GM18909 (cell line): ENCODE results near the gene CHURC1.

Experiments used
- ATAC-seq: cut with Tn5 transposase; IDR thresholded peaks from one replicate; pipeline ENCODE4 v1.9.1; 2021; ENCODE audit warnings: mild to moderate bottlenecking; ENCODE audit not compliant: unreplicated experiment, poor library complexity

Gene CHURC1

DNA sequence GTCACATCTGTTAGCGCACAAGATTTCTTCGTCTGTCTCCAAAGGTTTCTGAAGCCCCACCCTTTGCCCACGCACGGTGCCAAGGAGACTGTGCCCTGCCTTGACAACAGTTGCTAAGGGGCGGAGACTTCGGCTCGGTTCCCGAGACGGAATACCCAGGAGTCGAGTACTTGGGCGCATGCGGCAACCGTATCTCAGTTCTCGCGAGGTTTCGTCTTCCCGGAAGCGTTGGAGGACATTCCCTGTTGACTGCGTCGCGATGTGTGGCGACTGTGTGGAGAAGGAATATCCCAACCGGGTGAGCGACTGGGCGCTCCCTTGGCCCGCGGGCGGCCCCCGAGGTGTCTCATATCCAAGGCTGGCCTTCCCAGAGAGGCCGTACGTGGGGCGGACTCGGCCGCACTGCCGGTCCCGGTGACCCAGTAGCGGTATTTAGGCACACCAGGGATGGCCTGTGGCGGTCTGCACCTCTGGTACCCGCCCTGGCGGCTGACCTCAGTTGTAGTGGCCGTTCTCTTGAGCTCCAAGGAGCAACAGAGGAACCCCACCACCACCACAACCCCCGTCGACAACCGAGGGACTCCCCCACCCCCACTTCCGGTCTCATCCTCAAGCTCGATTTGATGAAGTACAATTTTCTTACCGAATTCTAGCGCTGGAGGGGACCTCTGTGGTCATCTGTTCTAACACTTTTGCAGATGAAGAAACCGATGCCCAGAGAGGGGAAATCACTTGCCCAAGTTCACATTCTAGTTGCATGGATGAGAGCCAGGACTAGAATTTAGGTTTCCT, at the start of gene CHURC1:
Gene CHURC1, plus strand, starts transcription at position 219 of the 792 bp plus-strand sequence. Its CDS starts 41 bp downstream, at position 260.
- ATAC-seq: peak; percentile 99

DNA sequence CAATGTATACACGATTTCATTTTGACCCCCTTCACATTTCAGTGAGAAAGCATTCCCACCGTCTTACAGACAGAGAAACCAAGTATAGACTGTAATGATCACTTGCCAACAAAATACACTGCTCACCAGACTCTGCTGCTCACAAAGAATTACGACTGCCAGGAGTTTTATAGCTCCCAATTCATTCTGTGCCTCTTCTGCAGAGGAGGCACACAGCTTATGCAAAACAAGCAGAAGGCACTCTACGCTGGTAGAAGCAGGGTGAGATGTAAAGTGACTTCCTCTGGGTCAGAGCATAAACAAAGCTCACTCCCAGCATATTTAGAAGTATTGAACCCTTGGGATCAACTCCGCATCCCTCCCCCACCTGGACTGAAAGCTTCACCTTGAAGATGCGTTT, 49.1 kb upstream of the CHURC1 start:
- ATAC-seq: no peak

GRCh38 chr14:64865992-64866391, 48.3 kb upstream of the CHURC1 start:
- ATAC-seq: no peak

DNA sequence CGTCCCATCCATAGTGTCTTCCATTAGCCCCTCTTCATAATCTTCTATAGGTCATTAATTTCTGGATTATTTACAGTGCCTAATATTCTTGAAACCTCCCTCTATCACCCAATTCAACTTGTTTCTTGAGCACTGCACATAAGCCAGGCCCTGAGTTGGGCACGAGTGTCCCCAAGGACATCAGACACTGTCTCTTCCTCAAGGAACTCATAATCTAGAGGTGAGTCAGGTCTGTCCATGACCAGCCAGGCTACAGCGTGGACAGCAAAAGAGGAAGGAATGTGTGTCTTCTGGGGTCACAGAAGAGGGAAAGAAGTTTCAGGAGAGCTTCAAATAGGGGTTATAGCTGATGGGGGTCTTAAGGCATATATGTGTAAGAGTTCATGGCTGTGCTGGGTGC, 47.1 kb upstream of the CHURC1 start:
- ATAC-seq: no peak

DNA sequence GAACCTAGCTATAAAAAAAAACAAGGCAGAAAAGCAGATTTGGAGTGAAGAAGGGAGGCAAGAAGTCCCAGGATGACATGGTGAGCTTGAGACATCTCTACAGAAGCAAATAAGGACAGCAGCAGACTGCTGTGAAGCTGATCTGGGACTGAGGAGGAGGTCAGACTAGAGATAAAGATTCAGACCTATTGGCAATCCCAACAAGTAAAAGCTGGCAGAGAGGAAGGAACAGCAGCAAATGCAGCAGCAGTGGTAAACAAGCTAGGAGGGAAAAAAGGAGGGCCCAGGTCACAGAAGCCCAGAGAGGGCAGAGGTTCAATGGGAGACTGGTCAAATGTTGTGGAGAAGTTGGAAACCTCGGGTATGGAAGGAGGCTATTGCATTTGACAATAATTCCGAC, 45.9 kb upstream of the CHURC1 start:
- no peak for ATAC-seq

DNA sequence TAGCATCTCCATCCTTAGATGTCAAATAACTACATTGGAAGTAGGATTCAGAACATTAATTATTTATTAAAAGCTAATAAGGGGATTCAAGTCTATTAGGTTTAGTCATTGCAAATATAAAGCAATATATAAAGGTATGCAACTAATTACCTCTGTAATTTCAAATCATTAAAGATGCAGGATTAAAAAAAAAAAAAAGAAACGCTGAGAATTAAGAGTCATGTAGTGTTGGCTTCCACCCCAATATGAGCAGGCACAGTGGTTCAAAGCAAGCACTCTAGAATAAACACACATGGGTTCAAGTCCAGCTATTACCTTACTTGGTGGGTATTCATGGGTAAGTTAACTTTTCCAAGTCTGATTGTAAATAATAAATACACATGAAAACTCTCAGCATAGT, 45.4 kb upstream of the CHURC1 start:
- ATAC-seq: no peak

DNA sequence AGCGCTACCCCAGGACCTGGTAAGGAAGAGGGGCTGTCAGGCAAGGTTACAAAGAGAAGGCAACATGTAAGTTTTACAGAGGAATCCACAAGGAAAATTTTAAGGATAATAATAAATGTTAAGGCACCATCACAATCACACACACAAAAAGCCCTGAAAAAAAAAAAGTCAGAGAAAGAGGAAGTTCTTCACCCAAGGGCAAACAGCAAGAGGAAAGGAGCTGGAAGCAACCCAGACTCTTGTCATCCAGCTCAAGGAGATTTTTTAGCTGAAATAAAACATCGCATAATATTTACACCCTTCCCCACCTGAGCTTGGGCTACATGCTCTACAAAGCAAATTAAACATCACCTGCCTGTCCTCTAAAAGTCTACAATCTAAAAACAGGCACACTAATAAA, 44.1 kb upstream of the CHURC1 start:
- ATAC-seq: no peak

DNA sequence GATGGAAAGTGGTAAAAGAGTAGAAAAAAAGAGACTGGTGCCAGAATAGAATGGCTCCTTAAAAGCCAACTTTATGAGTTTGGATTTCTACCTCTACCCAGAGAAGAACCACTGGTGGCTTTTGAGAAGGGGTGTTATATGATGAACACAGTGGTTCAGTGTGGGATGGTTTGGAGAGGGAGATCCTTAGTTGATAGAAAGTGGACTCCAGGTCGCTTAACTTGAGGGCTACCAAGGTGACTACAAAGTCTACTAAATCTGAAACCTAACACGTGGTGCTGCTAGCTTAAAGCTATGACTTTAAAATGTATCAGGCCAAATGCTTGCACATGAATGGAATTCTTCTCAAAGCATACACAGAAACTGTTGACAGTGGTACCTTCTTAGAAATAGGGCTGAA, 42.9 kb upstream of the CHURC1 start:
- no peak for ATAC-seq

DNA sequence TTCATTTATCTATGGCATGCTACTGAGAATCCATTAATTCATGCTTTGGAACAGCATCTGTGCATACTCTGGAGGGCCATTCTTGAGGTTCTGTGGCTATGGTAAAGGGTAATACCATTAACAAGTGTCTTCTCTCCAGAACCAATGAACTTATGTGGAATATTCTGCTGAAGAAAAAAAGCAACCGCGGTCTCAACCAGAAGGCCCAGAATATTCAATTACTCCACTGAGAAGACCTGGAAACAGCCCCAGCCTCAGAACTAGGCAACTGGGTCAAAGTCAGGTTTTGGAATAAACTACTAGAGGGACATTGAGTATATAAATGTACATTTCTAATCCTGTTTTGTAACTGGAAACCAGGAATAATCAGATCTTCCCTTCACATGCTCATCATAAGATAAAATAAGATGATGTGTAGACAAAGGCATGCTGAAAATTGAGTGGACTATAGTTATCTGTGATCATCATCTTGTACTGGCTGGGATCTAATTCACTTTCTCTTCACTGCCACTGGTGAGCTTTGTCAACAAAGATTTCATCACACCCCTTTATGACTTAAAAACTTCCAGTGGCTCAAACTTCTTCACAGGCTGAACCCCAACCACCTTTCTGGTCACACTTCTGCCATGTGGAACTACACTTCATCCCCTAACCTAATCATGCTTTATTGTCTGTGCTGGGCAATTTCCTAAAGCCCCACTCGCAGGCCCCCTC, 40.6 kb upstream of the CHURC1 start:
- ATAC-seq: no peak

DNA sequence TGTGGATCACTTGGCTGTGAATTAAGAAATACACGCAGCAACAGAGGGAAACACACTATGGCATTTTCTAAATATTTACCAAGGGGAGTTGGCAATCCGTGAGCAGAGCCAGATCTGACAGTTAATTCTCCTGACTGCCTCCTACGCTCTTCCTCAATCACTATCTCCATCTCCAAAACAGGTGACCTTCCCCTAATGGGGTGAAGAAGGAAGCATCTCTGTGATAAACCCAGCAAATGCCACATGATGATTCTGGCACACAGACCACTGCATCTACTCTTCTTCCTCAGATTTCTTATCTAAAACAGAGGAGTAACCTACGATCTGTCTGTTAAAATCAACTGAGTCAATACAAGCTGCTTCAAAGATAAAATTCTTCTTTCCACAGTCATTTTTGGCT, 38.9 kb upstream of the CHURC1 start:
- no peak for ATAC-seq

DNA sequence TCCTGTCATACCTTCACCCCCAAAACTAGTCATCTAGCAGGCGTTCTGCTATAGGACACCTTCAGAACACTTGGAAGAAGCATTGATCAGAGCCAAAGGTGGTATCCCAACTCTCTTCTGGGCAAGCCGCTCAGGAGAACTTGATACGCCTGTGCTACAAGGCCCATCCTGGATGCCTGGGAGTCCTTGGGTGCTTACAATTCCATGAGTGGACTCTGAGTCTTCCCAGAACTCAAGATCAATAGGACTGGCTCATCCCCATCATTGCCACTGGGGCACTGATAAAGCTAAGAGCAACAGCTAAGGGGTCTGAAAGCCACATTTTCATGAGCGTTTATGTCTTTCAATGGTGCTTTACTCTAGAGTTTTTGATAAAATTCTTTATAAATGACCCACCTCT, 36.4 kb upstream of the CHURC1 start:
- no peak for ATAC-seq

- no peak for ATAC-seq
Measured at GRCh38 chr14:64878837-64879634, 35.2 kb upstream of the CHURC1 start.

GRCh38 chr14:64879635-64880220, 34.5 kb upstream of the CHURC1 start, which contains the start of gene SPTB:
TSS of gene SPTB (minus strand) at chr14:64879907. CDS start at chr14:64823094, 56,813 bp downstream.
- ATAC-seq: peak; percentile 56

GRCh38 chr14:64880221-64881121, 33.8 kb upstream of the CHURC1 start:
- peak; percentile 59 for ATAC-seq

GRCh38 chr14:64885559-64885958, 28.7 kb upstream of the CHURC1 start:
- ATAC-seq: no peak

- ATAC-seq: no peak
Measured at GRCh38 chr14:64889352-64889751, 24.9 kb upstream of the CHURC1 start.

GRCh38 chr14:64891173-64891838, 22.9 kb upstream of the CHURC1 start:
- no peak for ATAC-seq

GRCh38 chr14:64891839-64892375, 22.3 kb upstream of the CHURC1 start:
- peak; percentile 63 for ATAC-seq

DNA sequence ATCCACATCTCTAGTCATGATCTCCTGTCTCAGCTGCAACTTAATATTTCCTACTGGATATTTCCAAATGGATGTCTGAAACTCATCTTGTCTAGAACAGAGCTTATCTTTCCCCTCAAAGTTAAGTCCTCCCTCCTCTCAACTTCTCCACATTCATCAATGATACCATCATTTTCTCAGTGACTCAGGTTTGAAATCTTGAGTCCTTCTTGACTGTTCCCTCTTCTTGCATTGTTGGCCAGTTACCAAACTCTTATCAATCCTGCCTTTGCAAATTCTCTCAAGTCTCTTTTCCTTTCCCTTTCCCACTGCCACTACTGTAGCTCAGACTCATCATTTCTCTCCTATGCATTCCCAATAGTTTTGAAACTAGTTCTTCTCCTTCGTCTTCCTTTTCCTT, 14.3 kb upstream of the CHURC1 start:
- ATAC-seq: no peak
